Activated effector memory CD4-positive, alpha-beta T cell treated with anti-CD3 and anti-CD28 coated beads, Interleukin-2, amount 50 U/mL, for 16 hours (primary cell): ENCODE measurements around the gene PARVA.

ENCODE experiments used
- DNase-seq: peaks from one replicate; pipeline ENCODE4 v3.0.0-alpha.2; 2020

The PARVA gene

DNA sequence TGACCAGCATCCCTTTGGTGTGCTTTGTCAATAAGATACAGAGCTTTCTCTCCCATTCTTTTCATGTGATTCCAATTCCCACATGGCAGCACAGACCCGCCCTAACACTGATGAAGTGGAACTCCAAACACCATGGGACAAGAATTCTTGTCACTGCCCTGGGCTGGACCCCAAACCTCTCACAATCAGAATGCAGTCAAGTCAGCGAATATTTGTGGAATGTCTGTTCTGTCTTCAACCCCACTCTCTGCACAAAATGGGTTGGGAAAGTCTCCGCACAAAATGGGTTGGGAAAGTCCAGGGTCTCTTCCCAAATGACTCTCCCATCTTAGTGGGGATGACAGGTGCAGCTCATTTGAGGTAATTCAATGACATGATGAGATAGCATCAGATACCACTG is 157.9 kb downstream of the PARVA start:
- no peak for DNase-seq

DNA sequence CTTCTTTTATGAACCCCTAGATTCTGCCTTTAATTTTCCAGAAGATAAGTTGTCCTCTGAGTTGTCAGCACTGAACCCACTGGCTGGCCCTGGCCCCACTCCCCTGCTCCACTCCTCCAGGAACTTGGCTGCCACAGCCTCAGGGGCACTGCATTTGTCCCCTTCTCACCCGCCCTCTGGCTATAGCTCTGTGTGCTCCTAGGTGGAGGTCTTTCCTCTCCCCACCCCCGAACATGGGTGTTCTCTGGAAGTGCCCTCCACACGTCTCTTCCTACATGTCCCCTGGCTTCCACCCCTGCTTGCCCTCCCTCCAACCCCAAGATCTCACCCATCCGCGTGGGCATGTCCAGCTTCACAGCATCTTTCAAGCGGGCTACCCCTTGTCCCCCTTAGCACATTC is 159.2 kb downstream of the PARVA start:
- DNase-seq = no peak

DNA sequence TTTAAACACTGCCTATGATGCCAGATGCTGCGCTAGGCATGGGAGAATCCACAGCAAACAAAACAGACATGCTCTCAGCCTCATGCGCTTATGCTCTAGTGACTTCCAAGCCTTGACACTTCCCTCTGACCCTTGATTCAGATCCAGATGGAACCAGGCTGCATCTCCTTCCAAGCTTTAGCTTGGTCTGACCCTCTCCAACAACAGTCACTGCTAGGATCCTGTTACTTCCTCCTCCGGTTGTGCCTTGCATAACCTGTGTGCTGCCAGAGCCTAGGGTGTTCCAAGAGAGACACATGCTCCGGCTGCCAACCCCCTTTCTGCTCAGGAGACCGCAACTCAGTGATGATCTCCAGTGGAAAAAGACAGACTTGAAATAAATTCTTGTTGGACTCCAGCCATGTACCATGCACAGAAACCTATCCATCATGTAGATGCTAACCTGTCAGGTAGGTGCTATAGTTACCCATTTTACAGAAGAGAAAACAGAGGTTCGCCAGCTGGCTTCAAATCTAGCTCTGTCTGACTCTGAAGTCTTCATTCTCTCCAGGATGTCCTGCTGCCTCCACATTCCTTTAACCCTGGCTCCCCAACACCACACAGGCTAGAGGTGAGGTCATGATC is 160.5 kb downstream of the PARVA start:
- no peak for DNase-seq

DNA sequence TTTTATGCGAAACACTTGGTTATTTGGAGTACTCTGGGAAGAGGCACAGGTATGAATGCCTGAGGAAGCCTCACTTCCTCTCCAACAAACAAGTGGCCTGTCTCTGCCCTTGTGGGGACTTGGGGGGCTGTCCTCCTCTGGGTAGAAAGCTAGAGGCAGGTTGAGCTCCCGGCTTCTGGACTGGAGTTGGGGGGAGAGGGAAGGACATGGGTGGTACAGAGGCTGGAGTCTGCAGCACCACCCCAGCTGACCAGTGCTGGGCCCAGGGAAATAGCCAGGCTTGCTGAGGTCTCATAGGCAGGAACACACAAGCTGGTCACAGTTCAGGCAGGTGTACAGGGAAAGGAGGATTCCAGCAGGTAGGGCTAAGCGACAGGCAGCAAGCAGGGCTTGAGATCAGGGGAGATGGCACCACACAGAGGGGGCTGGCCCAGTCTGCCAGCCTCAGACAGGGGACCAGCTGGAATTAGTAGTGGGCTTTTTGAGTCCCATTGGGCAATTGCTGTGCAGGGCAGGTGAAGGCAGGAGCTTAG is 161.6 kb downstream of the PARVA start:
- DNase-seq = no peak

DNA sequence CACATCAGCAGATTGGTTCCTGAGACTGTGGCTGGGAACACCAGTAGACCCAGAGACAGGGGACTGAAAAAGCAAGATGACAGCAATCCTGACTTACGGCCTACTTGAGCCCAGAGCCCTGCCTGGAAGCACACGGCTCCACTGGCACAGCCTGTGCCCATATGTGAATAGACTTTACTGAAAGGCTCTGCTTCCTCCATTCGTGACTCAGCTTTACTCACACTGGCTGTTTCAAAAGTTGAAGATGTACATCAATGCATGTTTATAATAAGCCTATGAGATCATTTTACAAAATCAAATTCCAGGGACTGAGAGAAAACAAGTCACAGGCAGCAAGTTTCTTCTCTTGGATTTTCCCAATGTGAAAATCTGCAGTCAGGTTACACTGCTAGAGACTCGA is 162.2 kb downstream of the PARVA start:
- DNase-seq = no peak

DNA sequence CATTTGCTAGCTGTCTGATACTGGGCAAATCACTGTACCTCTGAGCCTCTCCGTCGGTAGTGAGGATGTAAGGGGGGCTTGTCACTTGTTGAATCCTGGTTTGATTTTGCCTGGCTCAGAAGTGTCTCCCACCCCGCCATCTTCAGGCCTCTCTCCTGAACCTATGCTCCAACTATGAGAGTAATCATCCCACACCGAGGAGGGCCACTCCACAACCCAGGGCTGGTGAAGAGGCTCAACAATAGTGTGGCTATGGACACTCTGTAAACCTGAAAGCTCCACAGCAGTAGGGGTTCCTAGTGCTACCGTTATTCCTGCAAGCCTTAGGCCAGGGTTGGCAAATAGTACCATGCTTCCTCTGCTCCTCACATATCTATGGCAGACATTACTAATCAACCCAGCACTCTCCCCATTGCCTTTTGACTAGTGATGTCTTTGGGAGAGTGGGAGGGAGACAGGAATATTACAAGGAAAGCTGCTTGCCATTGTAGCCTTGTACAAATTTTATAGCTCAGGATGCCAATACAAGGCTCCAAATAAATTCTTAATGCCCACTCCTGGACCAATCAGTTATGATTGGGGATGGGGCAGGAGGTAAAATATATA is 162.8 kb downstream of the PARVA start:
- no peak for DNase-seq

DNA sequence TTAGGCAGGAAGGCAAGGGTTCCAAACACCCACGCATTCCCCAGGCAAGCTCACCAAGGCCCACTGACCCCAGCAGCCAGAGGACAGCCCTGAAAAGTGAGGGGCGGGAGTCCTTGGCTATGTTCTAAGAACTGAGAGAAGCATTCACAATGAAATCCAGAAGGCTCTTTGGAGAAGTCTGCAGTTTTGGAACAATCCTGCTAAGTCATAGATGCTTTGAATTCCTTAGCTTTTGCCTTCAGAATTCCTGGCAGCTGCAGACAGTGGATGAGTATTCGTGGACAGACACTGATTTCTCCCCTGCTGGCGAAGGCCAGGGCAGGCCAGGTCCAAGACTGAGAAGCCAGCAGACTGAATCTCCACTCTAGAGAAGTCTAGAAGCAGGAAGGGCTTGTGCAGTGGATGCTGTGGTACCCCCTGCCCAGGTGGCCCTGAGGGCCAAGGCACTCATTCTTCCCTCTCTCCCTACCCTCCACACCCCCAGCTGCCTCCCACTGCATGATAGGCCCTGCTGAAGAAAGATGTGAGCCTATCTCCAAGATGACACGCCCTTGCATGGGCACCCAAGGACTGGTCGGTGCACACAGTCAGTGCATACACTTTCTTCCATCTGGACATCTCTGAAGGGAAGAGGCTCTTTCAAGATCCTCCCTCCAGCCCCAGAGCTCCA is 163.7 kb downstream of the PARVA start:
- DNase-seq = no peak

DNA sequence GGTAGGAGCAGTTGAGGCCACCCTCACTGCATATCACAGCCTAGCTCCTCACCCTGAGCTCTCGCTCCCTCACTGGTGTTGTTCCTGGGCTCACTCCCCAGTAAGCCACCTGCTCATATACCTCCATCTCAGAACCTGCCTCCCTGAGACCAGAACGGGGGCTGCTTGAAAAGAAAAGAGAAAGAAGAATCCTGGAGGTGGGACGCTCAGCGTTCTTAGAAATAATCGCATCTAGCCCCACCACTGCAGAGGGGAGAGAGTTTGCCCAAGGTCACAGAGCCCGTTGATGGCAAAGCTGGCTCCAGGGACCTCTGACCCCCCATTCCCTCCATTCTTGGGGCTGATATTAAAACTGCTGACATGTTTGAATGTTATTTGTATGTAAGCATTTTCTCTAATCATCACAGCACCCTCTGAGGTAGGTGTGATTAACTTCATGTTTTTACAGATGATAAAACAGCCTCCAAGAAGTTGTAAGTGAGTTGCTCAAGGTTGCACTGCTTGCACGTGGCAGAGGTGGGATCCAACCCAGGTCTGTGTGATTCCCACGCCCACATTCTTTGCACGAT is 164.3 kb downstream of the PARVA start:
- DNase-seq = no peak

DNA sequence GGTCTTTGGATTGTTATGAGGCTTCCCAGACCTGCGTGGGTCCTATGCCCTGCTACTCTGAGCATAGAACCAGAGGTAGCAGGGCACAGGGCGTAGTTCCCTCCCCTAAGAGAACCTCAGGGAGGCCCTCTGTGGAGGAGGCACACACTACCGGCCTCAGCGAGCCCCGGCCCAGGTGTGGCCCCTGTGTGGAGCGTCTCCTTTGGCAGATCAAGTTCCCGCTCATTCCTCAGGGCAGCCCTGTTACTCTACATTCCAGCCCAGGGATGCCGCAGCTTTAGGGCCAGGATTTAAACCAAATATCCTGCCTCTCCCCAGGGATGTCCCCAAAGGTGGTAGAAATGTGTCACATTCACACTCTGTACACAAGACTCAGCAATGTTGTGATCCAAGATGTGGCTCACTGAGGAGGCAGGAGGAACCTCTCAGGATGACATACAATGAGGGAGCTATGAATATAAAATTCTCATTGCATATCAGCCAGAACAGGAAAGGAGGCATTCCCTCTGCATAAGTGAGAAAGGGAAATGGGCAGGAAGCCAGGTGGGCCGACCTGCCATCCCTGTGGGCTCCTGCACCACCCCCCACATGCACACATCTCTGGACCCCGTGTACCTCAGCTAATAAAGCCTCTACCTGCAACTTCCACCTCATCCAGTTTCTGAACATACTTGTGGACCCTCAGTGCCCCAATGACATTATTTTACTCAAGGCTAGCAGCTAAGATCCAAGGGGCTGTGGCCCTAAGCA is 165.0 kb downstream of the PARVA start:
- no peak for DNase-seq

DNA sequence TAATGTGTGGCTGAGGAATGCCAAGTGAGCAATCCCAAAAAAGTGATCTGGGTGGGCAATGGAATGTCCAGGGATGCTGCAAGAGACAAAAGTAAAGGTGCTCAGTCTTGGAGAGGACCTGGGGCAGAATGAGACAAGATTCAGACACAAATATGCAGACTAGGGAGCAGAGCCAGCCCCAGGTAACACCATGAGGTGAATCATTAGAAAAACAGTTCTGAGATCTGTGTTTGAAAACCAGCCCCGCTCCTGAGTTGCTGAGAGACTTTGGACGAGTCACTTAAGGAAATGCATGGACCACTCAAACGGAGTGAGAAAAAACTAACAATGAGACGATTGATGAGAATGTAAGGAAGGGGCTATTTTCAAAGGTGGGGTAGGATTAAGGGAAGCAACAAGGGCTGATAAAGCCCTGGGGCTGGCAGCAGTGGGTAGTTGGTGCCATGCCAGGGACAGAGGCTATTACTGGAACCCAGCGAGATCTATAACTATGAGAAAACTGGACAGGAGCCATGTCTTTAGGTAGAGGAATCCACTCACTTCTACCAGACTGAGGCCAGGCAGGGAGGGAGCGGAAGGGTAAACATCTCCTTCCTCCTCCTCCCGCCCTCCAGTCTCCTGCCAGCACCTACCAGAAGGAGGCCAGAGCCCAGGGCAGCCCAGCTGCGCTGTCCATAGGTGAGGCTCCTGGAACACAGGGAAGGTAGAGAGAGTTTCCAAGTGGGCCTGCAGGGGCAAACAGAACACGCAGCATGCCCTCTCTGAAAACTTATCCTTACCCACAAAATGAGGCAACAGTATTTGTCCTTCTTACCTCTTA is 166.4 kb downstream of the PARVA start:
- DNase-seq = no peak

DNA sequence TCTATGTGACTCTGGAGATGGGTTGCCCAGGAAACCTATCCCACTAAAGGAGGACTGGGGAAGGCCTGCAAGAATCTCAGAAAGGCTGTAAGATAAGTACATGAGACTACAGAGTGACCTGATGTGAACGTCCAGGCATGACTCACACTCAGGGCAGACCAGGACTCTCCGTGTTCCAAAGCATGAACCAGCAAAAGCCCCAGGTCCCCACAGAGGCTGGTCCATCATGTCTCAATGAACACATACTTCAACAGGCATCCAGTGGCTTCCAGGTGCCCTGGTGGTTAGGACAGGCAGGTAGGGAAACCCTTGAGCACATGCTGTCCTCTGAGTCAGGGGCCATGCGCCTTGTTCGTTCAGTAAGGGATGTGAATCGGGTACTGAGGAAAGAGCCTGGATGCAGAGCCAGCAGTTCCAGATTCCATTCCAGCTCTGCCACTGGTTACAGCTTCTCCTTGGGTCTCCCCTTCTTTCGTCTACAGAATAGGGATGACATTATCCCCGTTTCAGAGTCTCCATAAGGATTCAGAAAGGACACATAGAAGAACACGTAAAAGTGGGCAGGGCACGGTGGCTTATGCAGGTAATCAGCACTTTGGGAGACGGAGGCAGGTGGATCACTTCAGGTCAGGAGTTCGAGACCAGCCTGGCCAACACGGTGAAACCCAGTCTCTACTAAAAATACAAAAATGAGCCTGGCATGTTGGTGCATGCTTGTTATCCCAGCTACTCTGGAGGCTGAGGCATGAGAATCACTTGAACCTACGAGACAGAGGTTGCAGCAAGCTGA is 167.8 kb downstream of the PARVA start:
- no peak for DNase-seq

DNA sequence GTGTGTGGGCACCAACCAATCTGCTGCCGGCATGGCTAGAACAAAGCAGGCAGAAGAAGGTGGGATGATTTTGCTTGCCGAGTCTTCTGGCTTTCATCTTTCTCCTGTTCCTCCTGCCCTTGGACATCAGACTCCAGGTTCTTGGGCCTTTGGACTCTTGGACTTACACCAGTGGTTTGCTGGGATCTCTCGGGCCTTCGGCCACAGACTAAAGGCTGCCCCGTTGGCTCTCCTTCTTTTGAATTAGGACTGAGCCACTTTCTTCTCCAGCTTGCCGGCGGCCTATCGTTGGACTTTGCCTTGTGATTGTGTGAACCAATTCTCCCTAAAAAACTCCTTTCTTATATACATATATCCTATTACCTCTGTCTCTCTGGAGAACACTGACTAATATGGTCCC is 168.8 kb downstream of the PARVA start:
- no peak for DNase-seq

DNA sequence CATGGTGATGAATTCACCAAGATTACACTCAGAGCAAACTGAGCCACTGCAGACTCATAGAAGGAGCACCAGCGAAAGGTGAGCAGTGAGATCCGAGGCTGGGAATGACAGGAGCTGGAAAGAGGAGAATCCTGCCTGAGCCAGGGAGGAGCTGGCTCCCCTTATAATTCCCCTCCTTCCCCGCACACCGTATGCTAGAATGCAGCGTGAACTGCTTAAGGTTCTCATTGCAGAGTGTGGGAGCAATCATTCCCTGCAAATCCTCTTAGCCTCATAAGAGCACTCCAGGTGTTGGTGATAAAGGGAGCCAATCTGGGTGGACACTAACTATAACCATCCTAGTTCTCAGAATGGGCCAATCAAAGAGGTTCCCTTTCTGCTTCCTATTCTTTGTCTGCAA is 169.3 kb downstream of the PARVA start:
- no peak for DNase-seq

DNA sequence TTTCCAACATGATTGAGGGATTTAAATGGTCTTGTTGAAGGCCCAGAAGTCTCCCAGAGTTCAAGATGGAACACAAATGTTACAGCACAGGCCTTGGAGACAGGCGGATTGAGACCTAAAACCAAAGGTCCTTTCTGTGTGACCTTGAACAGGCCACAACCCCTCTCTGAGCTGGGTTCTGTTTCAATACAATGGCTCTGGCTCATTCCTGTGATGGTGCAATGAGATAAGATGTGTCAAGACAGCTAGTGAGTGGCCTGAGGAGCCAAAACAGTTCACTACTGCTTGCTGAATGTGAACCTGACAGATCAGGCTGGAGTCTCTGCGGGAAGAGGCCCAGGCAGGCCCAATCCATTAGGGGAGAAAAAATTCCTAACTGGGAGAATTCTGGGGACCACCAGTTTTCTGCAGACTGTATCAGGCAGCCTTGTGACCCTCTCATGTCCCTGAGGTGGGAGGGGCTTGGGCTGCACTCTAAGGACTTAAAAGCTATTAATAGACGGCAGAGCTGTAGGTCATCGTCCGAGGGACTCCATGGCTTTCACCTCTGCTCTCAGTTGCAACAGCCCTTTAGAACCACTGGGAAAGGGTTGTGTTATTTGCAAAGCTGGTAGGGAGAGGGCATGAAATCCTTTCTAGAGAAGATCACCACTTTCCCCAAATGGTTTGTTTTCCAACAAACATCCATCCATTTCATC is 170.7 kb downstream of the PARVA start:
- DNase-seq = no peak

DNA sequence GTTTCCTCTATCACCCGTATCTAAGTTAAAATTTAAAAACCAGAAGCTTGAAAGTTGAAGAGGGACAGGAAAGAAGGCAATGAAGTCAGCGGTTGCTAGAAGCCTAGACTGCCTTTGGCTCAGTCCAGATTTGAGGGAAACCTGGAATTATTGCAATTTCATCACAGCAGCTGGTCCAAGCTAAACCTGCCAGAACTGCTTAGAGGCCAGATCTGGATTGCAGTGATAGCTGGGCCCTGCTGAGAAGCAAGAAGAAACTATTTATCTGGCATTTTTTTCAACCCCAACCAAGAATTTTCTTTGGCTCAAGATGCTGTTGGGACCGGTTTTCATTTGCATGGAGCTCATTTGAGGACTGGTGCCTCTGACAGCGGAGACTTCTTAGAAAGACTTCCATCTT is 175.3 kb downstream of the PARVA start:
- DNase-seq = no peak

DNA sequence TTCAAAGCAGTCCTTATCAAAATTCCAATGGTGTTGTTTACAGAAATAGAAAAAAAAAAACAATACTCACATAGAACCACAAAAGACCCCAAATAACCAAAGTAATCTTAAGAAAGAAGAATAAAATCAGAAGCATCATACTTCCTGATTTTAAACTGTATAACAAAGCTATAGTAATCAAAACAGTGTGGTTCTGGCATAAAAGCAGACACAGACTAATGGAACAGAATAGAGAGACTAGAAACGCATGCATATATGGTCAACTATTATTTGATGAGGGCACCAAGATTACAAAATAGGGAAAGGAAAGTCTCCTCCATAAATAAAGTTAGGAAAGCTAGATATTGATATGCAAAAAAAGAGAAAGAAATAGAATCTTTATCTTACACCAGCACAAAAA is 176.8 kb downstream of the PARVA start:
- no peak for DNase-seq

DNA sequence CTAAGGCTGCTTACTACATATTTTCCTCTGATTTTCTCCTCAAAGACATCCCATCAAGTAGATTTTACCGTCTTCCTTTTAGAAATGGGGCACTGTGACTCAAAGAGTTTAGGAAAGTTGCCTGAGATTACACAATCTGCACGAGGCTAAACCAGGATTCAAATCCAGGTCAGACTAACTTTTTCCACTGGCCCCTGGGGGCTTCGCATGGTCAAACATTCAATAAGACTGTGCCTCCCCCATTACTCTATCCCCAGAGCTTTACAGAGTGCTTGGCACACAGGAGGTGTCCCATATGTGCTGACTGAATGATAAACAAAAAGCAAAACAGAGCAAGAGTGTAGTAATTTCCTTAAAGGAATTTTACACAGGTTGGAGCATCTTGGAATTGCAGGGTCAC is 178.8 kb downstream of the PARVA start:
- DNase-seq = no peak

DNA sequence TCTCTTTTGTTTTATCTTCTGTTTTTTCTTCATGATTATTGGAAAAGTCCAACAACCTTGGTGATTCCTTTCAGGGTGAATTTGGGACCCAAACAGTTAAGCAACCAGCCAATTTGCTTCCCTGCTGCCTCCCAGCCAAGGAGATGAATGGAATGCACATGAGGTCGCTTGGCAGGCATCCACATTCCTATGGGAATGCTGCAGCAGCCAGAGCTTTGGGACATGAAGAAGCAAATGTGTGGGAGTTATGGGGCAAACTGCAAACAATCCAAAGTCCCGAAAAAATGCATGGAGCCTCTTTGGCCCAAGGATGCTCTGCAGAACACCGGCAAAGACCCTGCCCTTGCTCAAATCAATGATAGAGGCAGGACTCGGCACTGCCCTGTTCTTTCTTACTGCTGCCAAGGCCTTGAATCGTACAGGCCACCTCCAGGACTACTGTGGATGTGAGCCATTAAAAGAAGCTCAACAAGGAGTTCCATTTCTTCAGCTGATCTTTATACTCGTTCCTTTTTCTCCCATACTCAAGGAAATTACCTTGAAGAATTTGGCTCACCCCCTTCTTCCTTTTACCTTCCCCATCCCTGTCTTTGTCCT is 179.5 kb downstream of the PARVA start:
- DNase-seq = no peak

DNA sequence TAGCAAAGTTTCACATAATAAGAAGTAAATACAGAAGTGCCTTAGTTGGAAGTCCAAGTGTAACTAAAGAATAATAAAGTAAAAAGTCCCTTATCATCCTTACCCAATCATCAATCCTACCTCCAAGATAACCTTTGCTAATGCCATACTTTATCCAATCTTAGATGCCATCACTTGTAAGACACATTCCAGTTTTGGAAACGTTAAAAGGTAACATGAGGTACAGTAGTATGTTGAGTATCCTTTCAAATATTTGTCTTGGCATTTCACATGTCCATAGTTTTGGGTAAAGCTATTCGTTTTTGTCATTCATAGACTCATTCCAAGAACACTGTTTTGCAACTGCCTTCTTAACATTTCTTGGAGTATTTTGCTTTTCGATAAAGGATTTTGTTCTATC is 181.6 kb downstream of the PARVA start:
- no peak for DNase-seq

DNA sequence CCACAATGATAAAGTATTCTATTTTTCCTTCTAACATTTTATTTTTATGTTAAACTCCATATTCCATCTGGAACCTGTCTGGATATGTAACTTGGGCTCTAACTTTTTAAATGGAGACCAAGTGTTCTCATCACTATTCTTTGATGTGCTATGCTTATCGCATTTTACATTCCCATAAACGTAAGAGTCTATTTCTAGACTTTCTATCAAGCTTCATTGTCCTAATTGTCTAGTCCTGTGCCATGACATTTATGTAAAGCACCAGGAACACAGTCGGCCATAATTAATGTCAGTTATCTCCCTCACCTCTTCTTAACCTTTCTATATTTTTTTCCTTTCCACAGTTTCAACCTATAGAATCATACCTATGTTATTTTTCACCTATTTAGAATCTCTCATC is 183.0 kb downstream of the PARVA start:
- DNase-seq = no peak

DNA sequence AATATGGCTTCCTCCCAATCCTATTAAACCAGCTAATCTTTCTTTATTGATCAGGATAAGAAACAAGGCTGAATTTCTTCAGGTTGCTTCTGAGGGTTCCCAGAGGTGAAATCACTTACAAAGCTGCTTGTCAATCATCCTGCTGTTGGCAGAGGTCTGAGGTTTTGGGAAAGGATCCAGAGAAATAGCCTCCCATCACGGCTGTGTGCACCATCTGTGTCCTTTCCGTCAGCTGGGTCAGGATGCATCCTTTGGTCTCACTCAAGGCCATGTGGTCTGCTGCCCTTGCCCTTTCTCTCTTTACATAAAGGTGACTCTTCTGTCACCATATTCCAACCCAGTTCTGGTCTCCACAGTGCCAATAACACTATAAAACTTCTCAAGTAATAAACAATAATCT is 183.5 kb downstream of the PARVA start:
- no peak for DNase-seq
